SK-N-SH (cell line): Measurements from ENCODE around the gene GRID2IP. TPM values are rescaled to one million over a fixed set of nuclear protein-coding genes. Genes with fewer than 3 reads are reported as not detected.

Experiments used
- CTCF ChIA-PET: fragments of 300-600, 350-600 bp; formaldehyde crosslinking; extraction: SDS; loops from one replicate; lab custom pipeline; 2021; lab: Yijun Ruan, JAX
- POLR2A ChIA-PET: fragments of 350-600 bp; sonication (Branson Sonifier 250); formaldehyde crosslinking; extraction: SDS; loops from one replicate; lab custom pipeline; 2020; ENCODE audit warnings: antibody characterized with exemption, inconsistent platforms; lab: Yijun Ruan, JAX
- DNase-seq: peaks from one replicate; pipeline ENCODE4 v3.0.0; 2012
- H2AFZ ChIP-seq: fragments of 200-600 bp; sonication (generic); 2 replicates; pipeline ENCODE4 v1.8.1; 2016; ENCODE audit warnings: antibody characterized with exemption, mild to moderate bottlenecking, low read depth
- H3F3A ChIP-seq: fragments of 200-600 bp; sonication (generic); replicated peaks from 2 replicates; pipeline ENCODE3; 2016; ENCODE audit warnings: antibody characterized with exemption, mild to moderate bottlenecking; ENCODE audit not compliant: insufficient read depth
- H3K27ac ChIP-seq, 2 experiments: fragments of 200-500 bp in 1 of 2; fragments of 200-600 bp in 1 of 2; sonication (Bioruptor generic) in 1 of 2; sonication (generic), shearing (Covaris generic) in 1 of 2; 2 replicates each; pipeline versions ENCODE4 v1.5.1 to v1.6.1; 2014 to 2016; ENCODE audit warnings: low read depth in 2 of 2, inconsistent platforms in 1 of 2, low read length in 1 of 2, mild to moderate bottlenecking in 1 of 2, mixed read lengths in 1 of 2
- H3K27me3 ChIP-seq: fragments of 200-600 bp; sonication (generic), shearing (Covaris generic); 2 replicates; pipeline ENCODE4 v1.6.1; 2016; ENCODE audit warnings: mixed run types; ENCODE audit not compliant: insufficient read depth
- H3K36me3 ChIP-seq, 2 experiments: fragments of 200-500 bp in 1 of 2; fragments of 200-600 bp in 1 of 2; sonication (Bioruptor generic) in 1 of 2; sonication (generic) in 1 of 2; replicated peaks in 1 of 2; 2 replicates each; pipeline versions ENCODE3 to v1.5.1; 2014 to 2016; ENCODE audit warnings: low read length in 1 of 2, mild to moderate bottlenecking in 1 of 2; ENCODE audit not compliant: insufficient read depth in 2 of 2, control insufficient read depth in 1 of 2
- H3K4me1 ChIP-seq, 2 experiments: fragments of 200-500 bp in 1 of 2; fragments of 200-600 bp in 1 of 2; sonication (Bioruptor generic) in 1 of 2; sonication (generic), shearing (Covaris generic) in 1 of 2; 2 replicates each; pipeline versions ENCODE4 v1.5.1 to v1.6.1; 2014 to 2016; ENCODE audit warnings: low read depth in 1 of 2, low read length in 1 of 2, mixed run types in 1 of 2; ENCODE audit not compliant: insufficient read depth in 2 of 2, control insufficient read depth in 1 of 2
- H3K4me2 ChIP-seq: fragments of 200-600 bp; sonication (generic), shearing (Covaris generic); 2 replicates; pipeline ENCODE4 v1.6.1; 2017; ENCODE audit warnings: mixed run types
- H3K4me3 ChIP-seq, 2 experiments: fragments of 200-500 bp in 1 of 2; fragments of 200-600 bp in 1 of 2; sonication (Bioruptor generic) in 1 of 2; sonication (generic), shearing (Covaris generic) in 1 of 2; 2 replicates each; pipeline versions ENCODE4 v1.5.1 to v1.8.1; 2014 to 2016; ENCODE audit warnings: low read depth in 2 of 2, inconsistent platforms in 1 of 2, low read length in 1 of 2, mild to moderate bottlenecking in 1 of 2, mixed read lengths in 1 of 2, moderate library complexity in 1 of 2
- H3K79me2 ChIP-seq: fragments of 200-600 bp; sonication (generic); 2 replicates; pipeline ENCODE4 v1.8.1; 2017; ENCODE audit warnings: mild to moderate bottlenecking; ENCODE audit not compliant: insufficient read depth
- H3K9ac ChIP-seq: fragments of 200-600 bp; sonication (generic); 2 replicates; pipeline ENCODE4 v1.6.1; 2017; ENCODE audit warnings: mixed run types
- H3K9me2 ChIP-seq: fragments of 200-600 bp; sonication (generic); 2 replicates; pipeline ENCODE4 v1.6.1; 2017; ENCODE audit warnings: mixed run types
- H3K9me3 ChIP-seq: fragments of 200-600 bp; sonication (generic); 2 replicates; pipeline ENCODE4 v1.6.1; 2017; ENCODE audit warnings: mixed run types, mild to moderate bottlenecking, moderate library complexity
- H4K20me1 ChIP-seq: fragments of 200-600 bp; sonication (generic); 2 replicates; pipeline ENCODE4 v1.6.1; 2017; ENCODE audit warnings: mild to moderate bottlenecking, mixed run types; ENCODE audit not compliant: insufficient read depth
- CHD2 ChIP-seq: fragments of 150-350 bp; IDR thresholded peaks from 2 replicates; pipeline ENCODE4 v1.6.1; 2018; ENCODE audit warnings: low read length; ENCODE audit not compliant: partially characterized antibody
- EZH2phosphoT487 ChIP-seq: fragments of 200-600 bp; sonication (generic); IDR thresholded peaks from 2 replicates; pipeline ENCODE4 v1.6.1; 2017; ENCODE audit warnings: low read depth, mixed run types, mild to moderate bottlenecking, antibody characterized with exemption, moderate library complexity, borderline replicate concordance
- FOXM1 ChIP-seq: IDR thresholded peaks from 2 replicates; pipeline ENCODE4 v1.4.0; 2012; ENCODE audit warnings: low read depth, mild to moderate bottlenecking
- GABPA ChIP-seq: IDR thresholded peaks from 2 replicates; pipeline ENCODE4 v1.4.0; 2012; ENCODE audit warnings: low read depth, mild to moderate bottlenecking
- GATA2 ChIP-seq: sonication (generic); formaldehyde crosslinking; IDR thresholded peaks from 2 replicates; pipeline ENCODE4 v1.5.0; 2020; ENCODE audit warnings: mild to moderate bottlenecking, missing genetic modification reagents
- JUND ChIP-seq: IDR thresholded peaks from 2 replicates; pipeline ENCODE4 v1.4.0; 2012
- MEF2A ChIP-seq: IDR thresholded peaks from 2 replicates; pipeline ENCODE4 v1.4.0; 2012; ENCODE audit warnings: low read depth, borderline replicate concordance
- MXI1 ChIP-seq: IDR thresholded peaks from 2 replicates; pipeline ENCODE4 v1.6.1; 2012; ENCODE audit warnings: mild to moderate bottlenecking, low read depth, low read length, improper control_type of control experiment
- NFIC ChIP-seq: IDR thresholded peaks from 2 replicates; pipeline ENCODE4 v1.4.0; 2012; ENCODE audit warnings: borderline replicate concordance
- RXRA ChIP-seq: IDR thresholded peaks from 2 replicates; pipeline ENCODE4 v1.4.0; 2012; ENCODE audit warnings: low read depth, mild to moderate bottlenecking, borderline replicate concordance
- SIN3A ChIP-seq: IDR thresholded peaks from 2 replicates; pipeline ENCODE4 v1.6.1; 2012; ENCODE audit warnings: low read depth, mild to moderate bottlenecking, low read length, moderate library complexity, borderline replicate concordance
- TAF1 ChIP-seq: IDR thresholded peaks from 2 replicates; pipeline ENCODE4 v1.6.1; 2012; ENCODE audit warnings: low read depth, mild to moderate bottlenecking, low read length, moderate library complexity, borderline replicate concordance
- TCF12 ChIP-seq: IDR thresholded peaks from 2 replicates; pipeline ENCODE4 v1.4.0; 2012
- TEAD4 ChIP-seq: IDR thresholded peaks from 2 replicates; pipeline ENCODE4 v1.4.0; 2012; ENCODE audit warnings: mild to moderate bottlenecking, borderline replicate concordance; ENCODE audit not compliant: insufficient read depth
- YY1 ChIP-seq: IDR thresholded peaks from 2 replicates; pipeline ENCODE4 v1.4.0; 2012; ENCODE audit warnings: low read depth, mild to moderate bottlenecking
- WGBS: methylation state at CpG from one replicate; pipeline ENCODE4 v1.1.6; 2017; ENCODE audit warnings: low lambda C conversion rate; 5-methylcytosine and 5-hydroxymethylcytosine counted together
- polyA plus RNA-seq, 3 experiments: library from polyadenylated mRNA; depleted of rRNA; stranded (reverse); fragments of >200 nt; gene quantifications; 2 replicates each; pipeline ENCODE4 v1.2.3, GENCODE V29; 2012
- TF ChIP-seq, protein P1 (sequence below): IDR thresholded peaks from 2 replicates; pipeline ENCODE4 v1.4.0; 2012; ENCODE audit warnings: low read depth, borderline replicate concordance
- TF ChIP-seq, protein P2 (sequence below): fragments of 200-600 bp; sonication (generic); IDR thresholded peaks from 2 replicates; pipeline ENCODE4 v1.6.1; 2017; ENCODE audit warnings: antibody characterized with exemption, mild to moderate bottlenecking, moderate library complexity
- TF ChIP-seq, protein P3 (sequence below): IDR thresholded peaks from 2 replicates; pipeline ENCODE4 v1.4.0; 2012; ENCODE audit warnings: low read depth
- TF ChIP-seq, protein P4 (sequence below): IDR thresholded peaks from 2 replicates; pipeline ENCODE4 v1.6.1; 2012; ENCODE audit warnings: mild to moderate bottlenecking, low read depth, low read length, moderate library complexity

GRID2IP gene
- polyA plus RNA-seq, 1 of the 3 experiments (the other 2 are of a cell fraction), result 0.03 TPM

- H3K9ac ChIP-seq, result no peak overlapping the region
- no peaks in the 10 kb centered on the region for H3K9me3 ChIP-seq
- ChIA-PET POLR2A (no interaction called here), CTCF (interaction anchor here (1.0 to 2.2 kb wide), 3 partner anchors 9 to 49 kb away, joined by 3 to 6 read pairs (median 5); partner anchors contain the start of gene INTS15)
- no peaks in the 10 kb centered on the region for H3K79me2 ChIP-seq
- H3K27me3 ChIP-seq, result peaks cover 21% of the 10 kb centered on the region; the same call in 1 of the 2 replicates
- H3K4me1 ChIP-seq, result no peaks in the 10 kb centered on the region
- H2AFZ ChIP-seq, result no peak overlapping the region
- H3K9me2 ChIP-seq, result no peaks in the 10 kb centered on the region
- H3K36me3 ChIP-seq, result no peaks in the 10 kb centered on the region
- DNase-seq, result no peak
- H3K4me2 ChIP-seq, result no peak overlapping the region
- H4K20me1 ChIP-seq, result no peaks in the 10 kb centered on the region
- WGBS, result 43% methylated on average over 4 of the region's 4 CpGs
- no peak overlapping the region for H3K27ac ChIP-seq
- H3K4me3 ChIP-seq, result no peak overlapping the region
- H3F3A ChIP-seq, result no peaks in the 10 kb centered on the region
- TF ChIP-seq TAF1, result no peak
- no peak for TF ChIP-seq NFIC
- TF ChIP-seq MXI1, result no peak
- TF ChIP-seq FOXM1, result no peak
- TF ChIP-seq CHD2, result no peak
- TF ChIP-seq EZH2phosphoT487, result no peak
- TF ChIP-seq SIN3A, result no peak
- no peak for TF ChIP-seq TCF12
- no peak for TF ChIP-seq JUND
- TF ChIP-seq GATA2 (CRISPR knock-in tag), result no peak
- TF ChIP-seq TEAD4, result no peak
- TF ChIP-seq YY1, result no peak
- TF ChIP-seq, protein P1, sequence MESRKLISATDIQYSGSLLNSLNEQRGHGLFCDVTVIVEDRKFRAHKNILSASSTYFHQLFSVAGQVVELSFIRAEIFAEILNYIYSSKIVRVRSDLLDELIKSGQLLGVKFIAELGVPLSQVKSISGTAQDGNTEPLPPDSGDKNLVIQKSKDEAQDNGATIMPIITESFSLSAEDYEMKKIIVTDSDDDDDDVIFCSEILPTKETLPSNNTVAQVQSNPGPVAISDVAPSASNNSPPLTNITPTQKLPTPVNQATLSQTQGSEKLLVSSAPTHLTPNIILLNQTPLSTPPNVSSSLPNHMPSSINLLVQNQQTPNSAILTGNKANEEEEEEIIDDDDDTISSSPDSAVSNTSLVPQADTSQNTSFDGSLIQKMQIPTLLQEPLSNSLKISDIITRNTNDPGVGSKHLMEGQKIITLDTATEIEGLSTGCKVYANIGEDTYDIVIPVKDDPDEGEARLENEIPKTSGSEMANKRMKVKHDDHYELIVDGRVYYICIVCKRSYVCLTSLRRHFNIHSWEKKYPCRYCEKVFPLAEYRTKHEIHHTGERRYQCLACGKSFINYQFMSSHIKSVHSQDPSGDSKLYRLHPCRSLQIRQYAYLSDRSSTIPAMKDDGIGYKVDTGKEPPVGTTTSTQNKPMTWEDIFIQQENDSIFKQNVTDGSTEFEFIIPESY, result no peak
- TF ChIP-seq, protein P2, sequence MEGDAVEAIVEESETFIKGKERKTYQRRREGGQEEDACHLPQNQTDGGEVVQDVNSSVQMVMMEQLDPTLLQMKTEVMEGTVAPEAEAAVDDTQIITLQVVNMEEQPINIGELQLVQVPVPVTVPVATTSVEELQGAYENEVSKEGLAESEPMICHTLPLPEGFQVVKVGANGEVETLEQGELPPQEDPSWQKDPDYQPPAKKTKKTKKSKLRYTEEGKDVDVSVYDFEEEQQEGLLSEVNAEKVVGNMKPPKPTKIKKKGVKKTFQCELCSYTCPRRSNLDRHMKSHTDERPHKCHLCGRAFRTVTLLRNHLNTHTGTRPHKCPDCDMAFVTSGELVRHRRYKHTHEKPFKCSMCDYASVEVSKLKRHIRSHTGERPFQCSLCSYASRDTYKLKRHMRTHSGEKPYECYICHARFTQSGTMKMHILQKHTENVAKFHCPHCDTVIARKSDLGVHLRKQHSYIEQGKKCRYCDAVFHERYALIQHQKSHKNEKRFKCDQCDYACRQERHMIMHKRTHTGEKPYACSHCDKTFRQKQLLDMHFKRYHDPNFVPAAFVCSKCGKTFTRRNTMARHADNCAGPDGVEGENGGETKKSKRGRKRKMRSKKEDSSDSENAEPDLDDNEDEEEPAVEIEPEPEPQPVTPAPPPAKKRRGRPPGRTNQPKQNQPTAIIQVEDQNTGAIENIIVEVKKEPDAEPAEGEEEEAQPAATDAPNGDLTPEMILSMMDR, result no peak
- TF ChIP-seq, protein P3, sequence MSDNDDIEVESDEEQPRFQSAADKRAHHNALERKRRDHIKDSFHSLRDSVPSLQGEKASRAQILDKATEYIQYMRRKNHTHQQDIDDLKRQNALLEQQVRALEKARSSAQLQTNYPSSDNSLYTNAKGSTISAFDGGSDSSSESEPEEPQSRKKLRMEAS, result no peak
- no peak for TF ChIP-seq RXRA
- TF ChIP-seq GABPA, result no peak
- no peak for TF ChIP-seq MEF2A
- TF ChIP-seq, protein P4, sequence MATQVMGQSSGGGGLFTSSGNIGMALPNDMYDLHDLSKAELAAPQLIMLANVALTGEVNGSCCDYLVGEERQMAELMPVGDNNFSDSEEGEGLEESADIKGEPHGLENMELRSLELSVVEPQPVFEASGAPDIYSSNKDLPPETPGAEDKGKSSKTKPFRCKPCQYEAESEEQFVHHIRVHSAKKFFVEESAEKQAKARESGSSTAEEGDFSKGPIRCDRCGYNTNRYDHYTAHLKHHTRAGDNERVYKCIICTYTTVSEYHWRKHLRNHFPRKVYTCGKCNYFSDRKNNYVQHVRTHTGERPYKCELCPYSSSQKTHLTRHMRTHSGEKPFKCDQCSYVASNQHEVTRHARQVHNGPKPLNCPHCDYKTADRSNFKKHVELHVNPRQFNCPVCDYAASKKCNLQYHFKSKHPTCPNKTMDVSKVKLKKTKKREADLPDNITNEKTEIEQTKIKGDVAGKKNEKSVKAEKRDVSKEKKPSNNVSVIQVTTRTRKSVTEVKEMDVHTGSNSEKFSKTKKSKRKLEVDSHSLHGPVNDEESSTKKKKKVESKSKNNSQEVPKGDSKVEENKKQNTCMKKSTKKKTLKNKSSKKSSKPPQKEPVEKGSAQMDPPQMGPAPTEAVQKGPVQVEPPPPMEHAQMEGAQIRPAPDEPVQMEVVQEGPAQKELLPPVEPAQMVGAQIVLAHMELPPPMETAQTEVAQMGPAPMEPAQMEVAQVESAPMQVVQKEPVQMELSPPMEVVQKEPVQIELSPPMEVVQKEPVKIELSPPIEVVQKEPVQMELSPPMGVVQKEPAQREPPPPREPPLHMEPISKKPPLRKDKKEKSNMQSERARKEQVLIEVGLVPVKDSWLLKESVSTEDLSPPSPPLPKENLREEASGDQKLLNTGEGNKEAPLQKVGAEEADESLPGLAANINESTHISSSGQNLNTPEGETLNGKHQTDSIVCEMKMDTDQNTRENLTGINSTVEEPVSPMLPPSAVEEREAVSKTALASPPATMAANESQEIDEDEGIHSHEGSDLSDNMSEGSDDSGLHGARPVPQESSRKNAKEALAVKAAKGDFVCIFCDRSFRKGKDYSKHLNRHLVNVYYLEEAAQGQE, result no peak
Observed at GRCh38 chr7:6565655-6566054, 14.4 kb upstream of the GRID2IP start.
